Left forelimb (tissue), 1 donor: Measurements from ENCODE around the gene LGALSL.

ENCODE experiments used
- DNase-seq: peaks from one replicate; pipeline ENCODE4 v3.0.0-alpha.2; 2018; ENCODE audit warnings: low spot score

Gene LGALSL

GRCh38 chr2:64498438-64498837 is 44.5 kb downstream of the LGALSL start:
- no peak for DNase-seq

- no peak for DNase-seq
These were observed 46.6 kb downstream of the LGALSL start for GRCh38 chr2:64500549-64500948.

GRCh38 chr2:64501946-64502345 is 48.0 kb downstream of the LGALSL start:
- DNase-seq, result no peak

GRCh38 chr2:64502860-64503259 is 48.9 kb downstream of the LGALSL start:
- DNase-seq, result no peak

- no peak for DNase-seq
These were observed 51.1 kb downstream of the LGALSL start for GRCh38 chr2:64504774-64505720.

- no peak for DNase-seq
These were observed 52.7 kb downstream of the LGALSL start for GRCh38 chr2:64506686-64507085.
